Memory B cell (primary cell): ENCODE data around the gene SAP25.
"Not testable (repeated sequence)": the region's sequence is repeated elsewhere in the genome, so short reads cannot be mapped to it uniquely, and the experiment has no call there.

ENCODE experiments used
- ATAC-seq: fragments of 150-1000 bp; cut with Tn5 transposase; 2 replicates; pipeline ENCODE4 v1.10.0; 2021; ENCODE audit warnings: low read depth, mild to moderate bottlenecking, moderate library complexity
- DNase-seq, 2 donors: peaks; one replicate each; pipeline ENCODE4 v3.0.0; 2022; ENCODE audit warnings: low spot score in 2 of 2
- H3K27ac Mint-ChIP-seq: one replicate; pipeline ENCODE4 v1.8.0; 2022; ENCODE audit warnings: mild to moderate bottlenecking, moderate library complexity, mixed read lengths
- H3K27me3 Mint-ChIP-seq: one replicate; pipeline ENCODE4 v1.8.0; 2022; ENCODE audit warnings: mixed read lengths
- H3K36me3 Mint-ChIP-seq: one replicate; pipeline ENCODE4 v1.8.0; 2022; ENCODE audit warnings: mild to moderate bottlenecking, mixed read lengths
- H3K4me1 Mint-ChIP-seq: one replicate; pipeline ENCODE4 v1.8.0; 2022; ENCODE audit warnings: mixed read lengths
- H3K4me3 Mint-ChIP-seq: one replicate; pipeline ENCODE4 v1.8.0; 2022; ENCODE audit warnings: mild to moderate bottlenecking, moderate library complexity, mixed read lengths
- H3K9me3 Mint-ChIP-seq: one replicate; pipeline ENCODE4 v1.8.0; 2022; ENCODE audit warnings: mixed read lengths

The SAP25 gene

DNA sequence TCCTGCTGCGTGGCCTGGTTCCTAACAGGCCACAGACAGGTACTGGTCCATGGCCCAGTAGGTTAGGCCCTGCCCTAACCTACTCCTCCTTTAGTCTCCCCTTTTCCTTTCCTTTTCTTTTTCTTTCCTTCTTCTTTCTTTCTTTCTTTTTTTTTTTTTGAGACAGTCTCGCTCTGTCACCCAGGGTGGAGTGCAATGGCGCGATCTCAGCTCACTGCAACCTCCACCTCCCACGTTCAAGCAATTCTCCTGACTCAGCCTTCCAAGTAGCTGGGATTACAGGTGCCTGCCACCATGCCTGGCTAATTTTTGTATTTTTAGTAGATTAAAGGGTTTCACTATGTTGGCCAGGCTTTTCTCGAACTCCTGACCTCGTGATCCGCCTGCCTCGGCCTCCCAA is 37.7 kb downstream of the SAP25 start:
- not testable (repeated sequence) for H3K27me3 Mint-ChIP-seq, H3K36me3 Mint-ChIP-seq, DNase-seq, H3K4me3 Mint-ChIP-seq, H3K9me3 Mint-ChIP-seq, ATAC-seq, H3K27ac Mint-ChIP-seq
- H3K4me1 Mint-ChIP-seq: peaks cover 10% of the 10 kb centered on the region

DNA sequence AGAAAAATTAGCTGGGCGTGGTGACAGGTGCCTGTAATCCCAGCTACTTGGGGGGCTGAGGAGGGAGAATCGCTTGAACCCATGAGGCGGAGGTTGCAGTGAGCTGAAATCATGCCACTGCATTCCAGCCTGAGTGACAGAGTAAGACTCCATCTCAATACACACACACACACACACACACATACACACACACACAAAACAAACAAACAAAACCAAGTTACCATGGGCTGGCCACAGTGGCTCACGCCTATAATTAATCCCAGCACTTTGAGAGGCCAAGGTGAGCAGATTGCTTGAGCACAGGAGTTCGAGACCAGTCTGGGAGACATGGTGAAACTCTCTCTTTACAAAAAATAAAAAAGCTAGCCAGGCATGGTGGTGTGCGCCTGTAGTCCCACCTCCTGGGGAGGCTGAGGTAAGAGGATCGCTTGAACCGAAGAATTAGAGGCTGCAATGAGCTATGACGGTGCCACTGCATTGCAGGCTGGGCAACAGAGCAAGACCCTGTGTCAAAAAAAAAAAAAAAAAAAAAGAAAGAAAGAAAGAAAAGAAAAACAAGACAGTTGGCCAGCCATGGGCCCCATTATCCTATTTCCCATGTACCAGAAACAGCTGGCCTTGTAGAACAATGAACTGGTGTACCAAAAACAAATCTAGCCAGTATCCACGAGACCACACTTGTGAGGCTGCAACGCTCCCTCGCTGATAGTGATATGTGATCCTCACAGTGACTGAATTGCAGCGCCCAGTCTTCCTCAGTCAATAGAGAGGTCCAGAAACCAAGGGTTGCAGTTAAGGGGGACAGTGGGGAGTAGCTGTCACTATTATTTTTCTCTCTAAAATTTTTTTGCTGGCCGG is 41.3 kb downstream of the SAP25 start:
- H3K27ac Mint-ChIP-seq: no peak overlapping the region
- no peaks in the 10 kb centered on the region for H3K9me3 Mint-ChIP-seq
- H3K4me3 Mint-ChIP-seq: no peak overlapping the region
- H3K27me3 Mint-ChIP-seq: peaks cover 2% of the 10 kb centered on the region
- DNase-seq (no peak), ATAC-seq (no peak)
- H3K36me3 Mint-ChIP-seq: no peaks in the 10 kb centered on the region
- peaks cover 2% of the 10 kb centered on the region for H3K4me1 Mint-ChIP-seq

DNA sequence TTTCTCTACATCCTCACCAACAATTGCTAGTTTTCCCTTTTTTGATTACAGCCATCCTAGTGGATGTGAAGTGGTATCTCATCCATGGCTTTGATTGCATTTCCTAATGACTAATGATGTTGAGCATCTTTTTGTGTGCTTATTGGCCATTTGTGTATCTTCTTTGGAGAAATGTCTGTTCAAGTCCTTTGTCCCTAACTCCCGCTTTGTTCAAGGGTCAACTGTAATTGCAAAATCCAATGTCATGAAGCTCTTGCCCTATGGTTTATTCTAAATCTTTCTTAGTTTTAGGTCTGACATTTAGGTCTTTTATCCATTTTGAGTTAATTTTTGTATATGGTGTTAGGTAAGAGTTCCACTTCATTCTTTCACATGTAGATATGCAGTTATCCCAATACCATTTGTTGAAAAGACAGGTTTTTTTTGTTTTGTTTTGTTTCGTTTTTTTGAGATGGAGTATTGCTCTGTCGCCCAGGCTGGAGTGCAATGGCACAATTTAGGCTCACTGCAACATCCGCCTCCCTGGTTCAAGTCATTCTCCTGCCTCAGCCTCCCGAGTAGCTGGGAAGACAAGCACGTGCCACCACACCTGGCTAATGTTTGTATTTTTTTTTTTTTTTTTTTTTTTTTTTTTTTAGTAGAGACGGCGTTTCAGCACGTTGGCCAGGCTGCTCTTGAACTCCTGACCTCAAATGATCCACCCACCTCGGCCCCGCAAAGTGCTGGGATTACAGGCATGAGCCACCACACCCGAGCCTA is 45.4 kb downstream of the SAP25 start:
- not testable (repeated sequence) for H3K36me3 Mint-ChIP-seq, H3K9me3 Mint-ChIP-seq, H3K4me3 Mint-ChIP-seq, H3K4me1 Mint-ChIP-seq, DNase-seq, H3K27me3 Mint-ChIP-seq, H3K27ac Mint-ChIP-seq, ATAC-seq

DNA sequence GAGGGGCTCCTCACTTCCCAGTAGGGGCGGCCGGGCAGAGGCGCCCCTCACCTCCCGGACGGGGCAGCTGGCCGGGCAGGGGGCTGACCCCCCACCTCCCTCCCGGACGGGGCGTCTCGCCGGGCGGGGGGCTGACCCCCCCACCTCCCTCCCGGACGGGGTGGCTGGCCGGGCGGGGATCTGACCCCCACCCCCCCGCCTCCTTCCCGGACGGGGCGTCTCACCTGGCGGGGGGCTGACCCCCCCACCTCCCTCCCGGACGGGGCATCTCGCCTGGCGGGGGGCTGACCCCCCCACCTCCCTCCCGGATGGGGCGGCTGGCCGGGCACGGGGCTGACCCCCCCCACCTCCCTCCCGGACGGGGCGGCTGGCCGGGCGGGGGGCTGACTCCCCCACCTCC is 50.5 kb downstream of the SAP25 start:
- not testable (repeated sequence) for H3K27ac Mint-ChIP-seq, H3K4me1 Mint-ChIP-seq, H3K36me3 Mint-ChIP-seq, H3K27me3 Mint-ChIP-seq, H3K9me3 Mint-ChIP-seq, H3K4me3 Mint-ChIP-seq, DNase-seq, ATAC-seq
